HL-60 (cell line): ENCODE results near the gene RFXANK.

Source experiments
- CTCF ChIP-seq: IDR thresholded peaks from one replicate; pipeline ENCODE4 v1.5.1; 2011; ENCODE audit warnings: low read length, control low read depth, inconsistent platforms; ENCODE audit not compliant: insufficient read depth
- POLR2AphosphoS5 ChIP-seq: IDR thresholded peaks from 2 replicates; pipeline ENCODE4 v1.6.1; 2012; ENCODE audit warnings: low read depth
- REST ChIP-seq: IDR thresholded peaks from 2 replicates; pipeline ENCODE4 v1.6.1; 2012; ENCODE audit warnings: low read depth; ENCODE audit not compliant: insufficient replicate concordance

- TF ChIP-seq CTCF: peak; percentile 98
- no peak; the same call in 1 of the 2 replicates for TF ChIP-seq POLR2AphosphoS5
- TF ChIP-seq REST: no peak
Measured at GRCh38 chr19:19145684-19146608, 46.1 kb upstream of the RFXANK start.
